GM18868 (cell line): ENCODE measurements around the gene LRRC56.

ENCODE experiments used
- ATAC-seq: cut with Tn5 transposase; IDR thresholded peaks from one replicate; pipeline ENCODE4 v1.9.1; 2021; ENCODE audit warnings: mild to moderate bottlenecking, moderate library complexity; ENCODE audit not compliant: unreplicated experiment

The LRRC56 gene

DNA sequence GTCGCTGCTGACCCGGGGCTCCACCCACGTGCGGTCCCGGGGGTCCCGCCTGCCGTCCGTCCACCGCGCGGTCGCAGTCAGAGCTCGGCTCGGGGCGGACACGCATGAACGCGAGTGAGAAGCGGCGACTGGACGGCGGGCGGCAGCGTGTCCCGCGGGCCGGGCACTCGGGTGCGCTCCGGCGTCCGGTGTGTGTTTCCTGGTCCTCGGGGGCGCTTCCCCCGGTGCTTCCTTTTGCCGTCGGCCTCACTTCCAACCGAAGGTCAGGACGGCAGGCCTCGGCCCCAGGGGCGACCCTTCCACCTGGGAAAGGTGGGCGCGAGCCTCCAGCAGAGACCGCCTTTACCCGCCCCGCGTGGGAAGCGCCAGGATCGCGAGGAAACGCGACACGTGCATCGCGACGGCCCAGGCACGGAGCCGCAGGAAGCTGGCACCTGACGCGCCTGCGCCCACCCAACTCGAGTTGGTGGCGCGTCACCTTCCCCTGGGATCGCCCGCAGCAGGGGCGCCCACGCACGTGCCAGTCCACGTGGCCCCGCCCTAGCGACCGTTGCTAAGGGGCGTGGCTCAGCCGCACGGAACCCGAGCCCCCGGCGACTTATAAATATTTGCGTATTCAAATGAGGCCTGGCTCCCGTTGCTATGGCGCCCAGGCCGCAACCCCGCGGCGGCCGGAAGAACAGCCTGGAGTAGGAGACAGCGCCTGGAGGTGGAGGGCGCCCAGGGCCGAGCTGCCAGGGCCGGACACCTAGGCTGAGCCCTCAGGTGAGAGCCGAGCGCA, at the start of gene LRRC56:
TSS of gene LRRC56 (plus strand) at position 687 of the 781 bp plus-strand sequence. CDS start 3,158 bp downstream, outside the sequence.
- ATAC-seq: peak; percentile 40

GRCh38 chr11:487571-488021, 49.7 kb upstream of the LRRC56 start:
- no peak for ATAC-seq

- no peak for ATAC-seq
Observed at GRCh38 chr11:488062-488461, 49.3 kb upstream of the LRRC56 start.

GRCh38 chr11:488579-488978, 48.7 kb upstream of the LRRC56 start:
- no peak for ATAC-seq

- ATAC-seq: no peak
Observed at GRCh38 chr11:488992-489391, 48.3 kb upstream of the LRRC56 start.

DNA sequence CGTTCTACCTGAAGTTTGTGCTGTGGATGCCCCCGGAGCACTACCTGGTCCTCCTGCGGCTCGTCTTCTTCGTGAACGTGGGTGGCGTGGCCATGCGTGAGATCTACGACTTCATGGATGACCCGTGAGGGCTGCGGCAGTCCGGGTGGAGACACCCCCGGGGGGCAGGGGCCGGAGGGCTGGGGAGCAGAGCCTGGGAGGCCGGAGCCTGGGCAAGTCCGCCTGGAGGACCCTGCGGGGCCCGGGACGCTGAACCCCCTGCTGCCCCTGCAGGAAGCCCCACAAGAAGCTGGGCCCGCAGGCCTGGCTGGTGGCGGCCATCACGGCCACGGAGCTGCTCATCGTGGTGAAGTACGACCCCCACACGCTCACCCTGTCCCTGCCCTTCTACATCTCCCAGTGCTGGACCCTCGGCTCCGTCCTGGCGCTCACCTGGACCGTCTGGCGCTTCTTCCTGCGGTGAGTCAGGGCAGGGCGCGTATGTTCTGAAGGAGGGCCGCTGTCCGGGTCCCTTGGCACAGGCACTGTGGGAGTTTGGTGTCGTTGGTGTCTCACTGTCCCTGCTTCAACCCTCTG, 47.6 kb upstream of the LRRC56 start:
- ATAC-seq: no peak

DNA sequence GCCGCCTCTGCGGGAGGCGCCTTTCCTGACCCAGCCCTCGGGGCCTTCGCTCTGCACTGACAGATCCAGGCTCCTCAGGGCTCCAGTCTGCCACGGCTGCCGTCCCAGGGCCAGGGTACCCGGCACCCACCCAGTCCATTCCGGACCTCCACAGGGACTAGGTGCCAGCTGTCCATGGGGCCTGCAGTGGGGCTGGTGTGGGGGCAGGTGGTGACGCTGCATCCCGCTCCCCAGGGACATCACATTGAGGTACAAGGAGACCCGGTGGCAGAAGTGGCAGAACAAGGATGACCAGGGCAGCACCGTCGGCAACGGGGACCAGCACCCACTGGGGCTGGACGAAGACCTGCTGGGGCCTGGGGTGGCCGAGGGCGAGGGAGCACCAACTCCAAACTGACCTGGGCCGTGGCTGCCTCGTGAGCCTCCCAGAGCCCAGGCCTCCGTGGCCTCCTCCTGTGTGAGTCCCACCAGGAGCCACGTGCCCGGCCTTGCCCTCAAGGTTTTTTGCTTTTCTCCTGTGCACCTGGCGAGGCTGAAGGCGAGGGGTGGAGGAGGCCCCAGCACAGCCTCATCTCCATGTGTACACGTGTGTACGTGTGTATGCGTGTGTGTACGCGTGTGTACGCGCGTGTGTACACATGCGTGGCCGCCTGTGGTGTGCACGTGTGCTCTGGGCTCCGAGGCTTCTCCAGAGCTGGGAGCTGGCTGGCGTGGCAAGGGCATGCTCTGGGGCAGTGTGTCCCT, 47.0 kb upstream of the LRRC56 start:
- ATAC-seq: no peak

- no peak for ATAC-seq
Observed at GRCh38 chr11:490930-491260, 46.4 kb upstream of the LRRC56 start.

GRCh38 chr11:491358-491757, 46.0 kb upstream of the LRRC56 start:
- ATAC-seq: no peak

DNA sequence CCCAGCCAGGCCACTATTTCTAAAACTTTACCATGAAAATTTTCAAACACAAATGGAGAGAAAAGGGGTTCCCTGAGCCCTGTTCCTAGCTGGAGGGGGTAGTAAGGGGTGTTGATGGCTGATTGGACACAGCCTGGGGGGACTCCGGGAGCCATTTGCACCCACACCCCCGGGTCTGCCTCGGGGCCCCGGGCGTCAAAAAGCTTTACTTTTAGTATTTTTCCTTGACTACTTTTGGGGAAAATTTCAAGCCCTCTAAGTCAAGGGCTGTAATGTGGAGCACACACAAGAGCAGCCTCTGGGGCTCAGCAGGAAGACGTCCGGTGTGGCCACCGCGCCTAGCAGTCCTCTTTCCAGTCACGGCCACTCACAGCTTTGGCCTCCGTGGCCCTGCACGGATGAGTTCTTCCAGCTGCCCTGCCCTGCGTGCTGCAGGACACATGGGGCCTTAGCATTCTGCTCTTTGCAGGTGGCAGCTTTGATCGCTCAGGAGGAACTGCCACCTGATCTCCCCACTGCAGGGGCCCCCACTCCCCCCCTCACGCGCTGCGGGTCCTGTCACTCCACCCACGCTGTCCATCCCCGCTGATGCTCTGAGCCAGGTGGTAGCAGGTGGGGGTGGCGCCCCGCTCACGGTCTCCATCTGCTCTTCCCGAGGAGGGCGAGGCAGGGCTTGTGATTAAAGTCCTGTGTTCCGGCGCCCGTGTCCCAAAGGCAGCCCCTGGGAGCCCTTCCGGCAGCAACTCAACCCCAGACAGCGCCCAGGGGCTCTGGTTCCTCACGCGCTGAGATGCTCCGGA, 44.7 kb upstream of the LRRC56 start:
- no peak for ATAC-seq

GRCh38 chr11:494761-495536, 42.4 kb upstream of the LRRC56 start:
- no peak for ATAC-seq

DNA sequence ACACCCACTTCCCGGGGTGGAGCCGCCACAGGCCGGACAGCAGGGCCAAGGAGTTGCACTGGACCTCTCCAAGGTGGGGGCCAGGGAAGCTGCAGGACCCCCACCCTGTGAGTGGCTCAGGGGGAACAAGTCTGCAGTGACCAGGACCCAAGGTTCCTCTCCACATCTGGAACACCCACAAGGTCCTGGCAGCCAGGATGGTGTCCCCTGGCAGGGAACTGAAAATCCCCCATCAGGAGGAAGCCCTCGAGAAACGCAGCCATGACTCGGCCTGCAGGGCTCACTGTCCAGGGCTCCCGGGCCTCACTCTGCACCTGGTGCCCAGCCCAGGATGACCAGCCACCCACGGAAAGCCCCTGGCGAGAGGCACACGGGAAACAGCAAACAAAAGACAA, 41.8 kb upstream of the LRRC56 start:
- ATAC-seq: no peak

GRCh38 chr11:496834-497564, 40.3 kb upstream of the LRRC56 start:
- no peak for ATAC-seq

DNA sequence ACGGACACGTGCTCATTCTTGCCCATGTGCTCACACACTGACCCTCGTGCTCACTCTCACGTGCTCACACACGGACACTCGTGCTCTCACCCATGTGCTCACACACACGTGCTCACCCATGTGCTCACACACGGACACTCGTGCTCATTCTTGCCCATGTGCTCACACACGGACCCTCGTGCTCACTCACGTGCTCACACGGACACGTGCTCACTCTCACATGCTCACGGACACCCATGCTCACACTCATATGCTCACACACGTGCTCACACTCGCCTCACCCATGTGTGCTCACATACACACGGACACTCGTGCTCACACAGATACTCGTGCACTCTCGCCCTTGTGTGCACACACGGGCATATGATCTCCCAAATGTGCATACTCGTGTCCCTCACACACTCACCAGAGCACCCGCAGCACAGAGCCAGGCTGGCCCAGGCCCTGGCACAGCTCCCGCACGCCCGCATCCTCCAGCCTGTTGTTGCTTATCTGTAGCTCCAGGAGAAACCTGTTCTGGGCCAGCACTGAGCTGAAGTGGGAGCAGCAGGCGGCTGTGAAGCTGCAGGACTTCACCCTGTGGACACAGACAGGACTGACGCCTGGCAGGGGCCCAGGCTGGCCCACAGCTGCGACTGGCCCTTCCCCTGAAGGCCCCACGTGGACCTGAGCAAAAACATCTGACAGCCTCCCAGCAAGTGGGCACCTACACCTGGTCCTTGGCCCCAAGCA, 39.6 kb upstream of the LRRC56 start:
- ATAC-seq: no peak

DNA sequence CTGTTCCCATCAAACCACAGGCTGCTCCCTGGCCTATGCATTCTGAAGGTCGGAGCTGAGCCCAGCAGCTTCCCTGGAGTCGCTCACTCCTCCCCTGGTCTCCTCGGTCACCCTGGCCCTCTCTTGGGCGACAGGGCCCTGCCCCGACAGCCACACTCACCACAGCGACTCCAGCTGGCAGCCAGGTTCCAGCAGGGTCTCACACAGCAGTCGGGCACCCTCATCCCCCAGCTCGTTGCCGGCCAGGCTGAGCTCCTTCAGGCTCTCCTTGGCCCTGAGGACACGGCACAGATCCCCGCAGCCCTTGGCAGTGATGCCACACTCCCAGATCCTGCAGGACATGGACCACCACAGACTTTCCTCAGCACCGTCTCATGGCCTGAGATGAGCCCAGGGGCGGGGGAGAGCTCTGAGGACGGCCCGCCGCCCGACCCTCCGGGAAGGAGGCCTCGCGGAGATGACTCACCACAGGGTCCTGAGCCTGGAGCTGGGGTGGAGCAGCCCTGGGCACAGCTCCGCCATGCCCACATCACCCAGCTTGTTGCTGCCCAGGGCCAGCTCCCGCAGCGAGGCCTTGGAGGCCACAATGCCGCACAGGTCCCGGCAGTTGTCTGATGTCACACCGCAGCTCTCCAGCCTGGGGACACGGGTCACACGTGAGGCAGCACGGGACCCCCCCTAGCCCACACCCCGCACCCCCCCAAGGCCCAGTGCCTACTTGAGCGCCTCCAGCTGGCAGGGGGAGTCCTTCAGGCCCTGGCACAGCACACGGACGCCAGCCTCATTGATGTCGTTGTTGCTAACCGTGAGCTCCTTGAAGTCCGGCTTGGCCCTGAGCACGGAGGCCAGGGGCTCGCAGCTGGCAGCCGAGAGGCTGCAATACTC, 38.8 kb upstream of the LRRC56 start:
- ATAC-seq: no peak

- no peak for ATAC-seq
Observed at GRCh38 chr11:499201-500076, 37.9 kb upstream of the LRRC56 start.

GRCh38 chr11:501001-501682, 36.2 kb upstream of the LRRC56 start:
- no peak for ATAC-seq
